Measurements from ENCODE around the gene CMTM6. TPM values are rescaled to one million over a fixed set of nuclear protein-coding genes. Genes with fewer than 3 reads are reported as not detected.
"Not testable (repeated sequence)": the region's sequence is repeated elsewhere in the genome, so short reads cannot be mapped to it uniquely, and the experiment has no call there.

CMTM6 gene
- total and polyA plus RNA-seq, 2 donors: 46.3 to 56.2 TPM

GRCh38 chr3:32532434-32532833, 29.8 kb upstream of the CMTM6 start:
- no peak for DNase-seq (ENCODE audit: low read depth in 6 of 9, low spot score in 9 of 9)
- Histone ChIP-seq H3K4me1 (ENCODE audit: control insufficient read depth in 2 of 2, insufficient read depth in 2 of 2, low read length in 2 of 2) (no peaks in the 10 kb centered on the region), H3K36me3 (ENCODE audit: control insufficient read depth in 2 of 2, insufficient read depth in 2 of 2, low read length in 1 of 2) (peaks cover 23 to 42% of the 10 kb centered on the region in 2 donors), H3K27me3 (ENCODE audit: control insufficient read depth in 2 of 2, insufficient read depth in 1 of 2, low read length in 1 of 2) (no peaks in the 10 kb centered on the region), H3K9me3 (ENCODE audit: control insufficient read depth in 2 of 2, insufficient read depth in 1 of 2, low read length in 1 of 2) (no peaks in the 10 kb centered on the region), H3K4me3 (ENCODE audit: low read length in 2 of 2) (no peak overlapping the region), H3K27ac (ENCODE audit: low read depth in 1 of 2, low read length in 1 of 2) (no peak overlapping the region)
- 100% methylated on average over 1 of the region's 1 CpG for WGBS

GRCh38 chr3:32531010-32531647, 28.5 kb upstream of the CMTM6 start:
- peaks cover 27 to 48% of the 10 kb centered on the region in 2 donors for H3K36me3 ChIP-seq (ENCODE audit: control insufficient read depth in 2 of 2, insufficient read depth in 2 of 2, low read length in 1 of 2)
- H3K4me3 ChIP-seq (ENCODE audit: low read length in 2 of 2): no peak overlapping the region
- DNase-seq (ENCODE audit: low read depth in 6 of 9, low spot score in 9 of 9): no peak
- no peak overlapping the region for H3K27ac ChIP-seq (ENCODE audit: low read depth in 1 of 2, low read length in 1 of 2)
- no peaks in the 10 kb centered on the region for H3K9me3 ChIP-seq (ENCODE audit: control insufficient read depth in 2 of 2, insufficient read depth in 1 of 2, low read length in 1 of 2)
- no peaks in the 10 kb centered on the region for H3K4me1 ChIP-seq (ENCODE audit: control insufficient read depth in 2 of 2, insufficient read depth in 2 of 2, low read length in 2 of 2)
- no peaks in the 10 kb centered on the region for H3K27me3 ChIP-seq (ENCODE audit: control insufficient read depth in 2 of 2, insufficient read depth in 1 of 2, low read length in 1 of 2)

GRCh38 chr3:32525720-32526119, 23.1 kb upstream of the CMTM6 start:
- Histone ChIP-seq H3K27me3 (ENCODE audit: control insufficient read depth in 2 of 2, insufficient read depth in 1 of 2, low read length in 1 of 2) (no peaks in the 10 kb centered on the region), H3K27ac (ENCODE audit: low read depth in 1 of 2, low read length in 1 of 2) (no peak overlapping the region), H3K4me1 (ENCODE audit: control insufficient read depth in 2 of 2, insufficient read depth in 2 of 2, low read length in 2 of 2) (no peaks in the 10 kb centered on the region), H3K4me3 (ENCODE audit: low read length in 2 of 2) (no peak overlapping the region), H3K36me3 (ENCODE audit: control insufficient read depth in 2 of 2, insufficient read depth in 2 of 2, low read length in 1 of 2) (peaks cover 14 to 41% of the 10 kb centered on the region in 2 donors), H3K9me3 (ENCODE audit: control insufficient read depth in 2 of 2, insufficient read depth in 1 of 2, low read length in 1 of 2) (no peaks in the 10 kb centered on the region)
- no peak for DNase-seq (ENCODE audit: low read depth in 6 of 9, low spot score in 9 of 9)

GRCh38 chr3:32522682-32523081, 20.0 kb upstream of the CMTM6 start:
- H3K27ac ChIP-seq (ENCODE audit: low read depth in 1 of 2, low read length in 1 of 2): no peak overlapping the region
- H3K4me1 ChIP-seq (ENCODE audit: control insufficient read depth in 2 of 2, insufficient read depth in 2 of 2, low read length in 2 of 2): no peaks in the 10 kb centered on the region
- peaks cover 7 to 31% of the 10 kb centered on the region in 2 donors for H3K36me3 ChIP-seq (ENCODE audit: control insufficient read depth in 2 of 2, insufficient read depth in 2 of 2, low read length in 1 of 2)
- no peak for DNase-seq (ENCODE audit: low read depth in 6 of 9, low spot score in 9 of 9)
- H3K9me3 ChIP-seq (ENCODE audit: control insufficient read depth in 2 of 2, insufficient read depth in 1 of 2, low read length in 1 of 2): no peaks in the 10 kb centered on the region
- H3K27me3 ChIP-seq (ENCODE audit: control insufficient read depth in 2 of 2, insufficient read depth in 1 of 2, low read length in 1 of 2): no peaks in the 10 kb centered on the region
- WGBS: 92% methylated on average over 7 of the region's 7 CpGs
- no peak overlapping the region for H3K4me3 ChIP-seq (ENCODE audit: low read length in 2 of 2)

GRCh38 chr3:32518921-32519320, 16.3 kb upstream of the CMTM6 start:
- not testable (repeated sequence) for H3K4me3 ChIP-seq (ENCODE audit: low read length in 2 of 2); H3K9me3 ChIP-seq (ENCODE audit: control insufficient read depth in 2 of 2, insufficient read depth in 1 of 2, low read length in 1 of 2); H3K4me1 ChIP-seq (ENCODE audit: control insufficient read depth in 2 of 2, insufficient read depth in 2 of 2, low read length in 2 of 2); H3K27me3 ChIP-seq (ENCODE audit: control insufficient read depth in 2 of 2, insufficient read depth in 1 of 2, low read length in 1 of 2); H3K27ac ChIP-seq (ENCODE audit: low read depth in 1 of 2, low read length in 1 of 2); DNase-seq (ENCODE audit: low read depth in 6 of 9, low spot score in 9 of 9)
- 98% methylated on average over 5 of the region's 5 CpGs for WGBS
- peaks cover 3 to 12% of the 10 kb centered on the region in 2 donors for H3K36me3 ChIP-seq (ENCODE audit: control insufficient read depth in 2 of 2, insufficient read depth in 2 of 2, low read length in 1 of 2)

GRCh38 chr3:32516751-32517150, 14.1 kb upstream of the CMTM6 start:
- WGBS: 69% methylated on average over 9 of the region's 9 CpGs
- not testable (repeated sequence) for H3K4me3 ChIP-seq (ENCODE audit: low read length in 2 of 2); H3K9me3 ChIP-seq (ENCODE audit: control insufficient read depth in 2 of 2, insufficient read depth in 1 of 2, low read length in 1 of 2); DNase-seq (ENCODE audit: low read depth in 6 of 9, low spot score in 9 of 9); H3K27ac ChIP-seq (ENCODE audit: low read depth in 1 of 2, low read length in 1 of 2); H3K27me3 ChIP-seq (ENCODE audit: control insufficient read depth in 2 of 2, insufficient read depth in 1 of 2, low read length in 1 of 2); H3K36me3 ChIP-seq (ENCODE audit: control insufficient read depth in 2 of 2, insufficient read depth in 2 of 2, low read length in 1 of 2); H3K4me1 ChIP-seq (ENCODE audit: control insufficient read depth in 2 of 2, insufficient read depth in 2 of 2, low read length in 2 of 2)

GRCh38 chr3:32511005-32511404, 8.4 kb upstream of the CMTM6 start:
- no peak overlapping the region for H3K27ac ChIP-seq (ENCODE audit: low read depth in 1 of 2, low read length in 1 of 2)
- no peak for DNase-seq (ENCODE audit: low read depth in 6 of 9, low spot score in 9 of 9)
- 96% methylated on average over 2 of the region's 2 CpGs for WGBS

GRCh38 chr3:32510075-32510724, 7.5 kb upstream of the CMTM6 start:
- WGBS: 35% methylated on average over 3 of the region's 3 CpGs
- Histone ChIP-seq H3K27me3 (ENCODE audit: control insufficient read depth in 2 of 2, insufficient read depth in 1 of 2, low read length in 1 of 2) (no peaks in the 10 kb centered on the region), H3K9me3 (ENCODE audit: control insufficient read depth in 2 of 2, insufficient read depth in 1 of 2, low read length in 1 of 2) (no peaks in the 10 kb centered on the region), H3K4me3 (ENCODE audit: low read length in 2 of 2) (no peak overlapping the region), H3K4me1 (ENCODE audit: control insufficient read depth in 2 of 2, insufficient read depth in 2 of 2, low read length in 2 of 2) (no peaks in the 10 kb centered on the region), H3K27ac (ENCODE audit: low read depth in 1 of 2, low read length in 1 of 2) (no peak overlapping the region), H3K36me3 (ENCODE audit: control insufficient read depth in 2 of 2, insufficient read depth in 2 of 2, low read length in 1 of 2) (no peaks in the 10 kb centered on the region)
- DNase-seq (ENCODE audit: low read depth in 6 of 9, low spot score in 9 of 9): peak; percentile 43 to 85 (median 55)

More at GRCh38 chr3:32511005-32511404, 8.4 kb upstream of the CMTM6 start:
- Histone ChIP-seq H3K27me3 (ENCODE audit: control insufficient read depth in 2 of 2, insufficient read depth in 1 of 2, low read length in 1 of 2) (no peaks in the 10 kb centered on the region), H3K4me1 (ENCODE audit: control insufficient read depth in 2 of 2, insufficient read depth in 2 of 2, low read length in 2 of 2) (no peaks in the 10 kb centered on the region), H3K9me3 (ENCODE audit: control insufficient read depth in 2 of 2, insufficient read depth in 1 of 2, low read length in 1 of 2) (no peaks in the 10 kb centered on the region), H3K36me3 (ENCODE audit: control insufficient read depth in 2 of 2, insufficient read depth in 2 of 2, low read length in 1 of 2) (no peaks in the 10 kb centered on the region), H3K4me3 (ENCODE audit: low read length in 2 of 2) (no peak overlapping the region)

- no peaks in the 10 kb centered on the region for H3K27me3 ChIP-seq (ENCODE audit: control insufficient read depth in 2 of 2, insufficient read depth in 1 of 2, low read length in 1 of 2)
- no peak overlapping the region for H3K4me3 ChIP-seq (ENCODE audit: low read length in 2 of 2)
- no peak for DNase-seq (ENCODE audit: low read depth in 6 of 9, low spot score in 9 of 9)
- no peaks in the 10 kb centered on the region for H3K36me3 ChIP-seq (ENCODE audit: control insufficient read depth in 2 of 2, insufficient read depth in 2 of 2, low read length in 1 of 2)
- no peaks in the 10 kb centered on the region for H3K4me1 ChIP-seq (ENCODE audit: control insufficient read depth in 2 of 2, insufficient read depth in 2 of 2, low read length in 2 of 2)
- H3K9me3 ChIP-seq (ENCODE audit: control insufficient read depth in 2 of 2, insufficient read depth in 1 of 2, low read length in 1 of 2): no peaks in the 10 kb centered on the region
- no peak overlapping the region for H3K27ac ChIP-seq (ENCODE audit: low read depth in 1 of 2, low read length in 1 of 2)
- 94% methylated on average over 7 of the region's 7 CpGs for WGBS
Observed at GRCh38 chr3:32508711-32509110, 6.1 kb upstream of the CMTM6 start.

All from thymus (tissue), 11 donors.